ENCODE data around the gene TTC4.

Gene TTC4

DNA sequence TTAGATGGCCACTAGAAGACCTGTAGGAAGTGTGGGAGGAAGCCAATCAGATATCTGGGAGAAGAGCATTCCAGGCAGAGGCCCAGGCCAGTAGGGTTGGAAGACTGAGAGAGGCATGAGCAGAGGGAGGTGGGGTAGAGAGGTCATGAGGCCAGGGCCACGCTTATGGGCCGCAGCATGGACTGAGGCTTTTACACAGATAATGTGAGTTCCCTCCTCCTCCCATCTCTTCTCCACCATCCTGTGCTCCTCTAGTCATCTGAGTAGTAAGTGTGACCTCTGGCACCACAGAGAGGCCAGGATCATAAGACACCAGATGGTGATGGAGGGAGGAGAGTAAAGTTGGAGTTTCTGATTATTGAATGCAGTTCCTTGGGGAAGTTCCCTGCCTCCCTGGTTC is 68.4 kb downstream of the TTC4 start:
- no peak for DNase-seq (ENCODE audit: low read depth)

DNA sequence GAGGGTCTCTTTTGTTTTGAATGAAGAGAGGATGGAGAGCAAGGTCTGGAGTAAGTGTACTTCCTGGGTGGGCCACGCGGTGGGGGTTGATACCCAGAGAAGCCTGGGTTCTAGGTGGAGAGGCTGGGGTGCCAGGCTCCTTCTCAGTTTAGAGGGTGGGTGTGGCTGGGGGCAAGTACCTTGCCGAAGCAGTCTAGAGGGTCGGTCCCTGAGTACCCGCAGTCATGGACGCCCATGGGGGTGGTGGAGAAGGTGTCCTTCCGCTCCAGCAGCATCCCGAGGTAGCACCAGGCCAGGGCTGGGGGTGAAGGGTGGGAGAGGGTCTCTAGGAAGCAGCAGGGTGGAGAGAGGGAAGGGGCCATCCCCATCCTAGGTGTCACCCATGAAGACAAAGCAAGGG is 71.1 kb downstream of the TTC4 start:
- no peak for DNase-seq (ENCODE audit: low read depth)

GRCh38 chr1:54787604-54788003 is 71.9 kb downstream of the TTC4 start:
- no peak for DNase-seq (ENCODE audit: low read depth)

GRCh38 chr1:54788459-54788858 is 72.8 kb downstream of the TTC4 start:
- DNase-seq (ENCODE audit: low read depth), result no peak

- no peak for DNase-seq (ENCODE audit: low read depth)
Observed at GRCh38 chr1:54791880-54792522, 76.3 kb downstream of the TTC4 start.
